Right cardiac atrium (tissue), 5 donors: ENCODE results near the gene CDCA4. TPM values are rescaled to one million over a fixed set of nuclear protein-coding genes. Genes with fewer than 3 reads are reported as not detected.

Experiments
- ATAC-seq, 2 donors: fragments of 200-7000 bp; cut with Tn5 transposase; one replicate each; pipeline versions ENCODE4 v1.8.0 to v1.9.1; 2020; ENCODE audit warnings: moderate library complexity in 2 of 2, mild to moderate bottlenecking in 1 of 2
- DNase-seq, 3 donors: peaks; one replicate each; pipeline ENCODE4 v3.0.0-alpha.2; 2020
- H3K27ac ChIP-seq: one replicate; pipeline ENCODE4 v1.5.1; 2013; ENCODE audit warnings: mild to moderate bottlenecking, low read length, control low read depth, moderate library complexity
- H3K27me3 ChIP-seq: one replicate; pipeline ENCODE4 v1.6.1; 2013; ENCODE audit not compliant: control insufficient read depth, insufficient read depth
- H3K4me1 ChIP-seq: one replicate; pipeline ENCODE4 v1.6.1; 2013; ENCODE audit warnings: low read length; ENCODE audit not compliant: control insufficient read depth, insufficient read depth
- H3K4me3 ChIP-seq: one replicate; pipeline ENCODE4 v1.5.1; 2013; ENCODE audit warnings: low read length, control low read depth
- H3K9me3 ChIP-seq: one replicate; pipeline ENCODE4 v1.6.1; 2013; ENCODE audit warnings: low read length; ENCODE audit not compliant: control insufficient read depth
- WGBS: extraction: QIAGEN DNeasy Blood & Tissue Kit; methylation state at CpG from one replicate; pipeline ENCODE4 v1.1.7; 2013; 5-methylcytosine and 5-hydroxymethylcytosine counted together
- intact Hi-C, 4 donors: fragments of 100-400 bp; cut with DNase I; formaldehyde crosslinking; loops; one replicate each; pipeline versions ENCODE4 v1.11.0 to v1.14.0; 2022 to 2023
- polyA plus RNA-seq: library from polyadenylated mRNA; stranded (reverse); fragments of 200-250 nt; gene quantifications from one replicate; pipeline ENCODE4 v1.2.3, GENCODE V29; 2013
- total RNA-seq, 4 donors: library from RNA; stranded (reverse); fragmentation: NEBNext Ultra II Directional; extraction: Animal tissue kit (Norgen Biotek cat#: 25700); gene quantifications; one replicate each; pipeline ENCODE4 v1.2.1, GENCODE V29; 2021
- donor health status: healthy with polysubstance abuse.
- donor health status: DM: no; HTN: yes; CAD: no.
- donor health status: DM: no; HTN: no; CAD: no.
- donor health status: DM: no; HTN: yes; CAD: no; lungs with severe emphysema.
- donor health status: DM: yes; HTN: yes; CAD: no.

CDCA4 gene
- total and polyA plus RNA-seq, 5 donors = 2.5 to 3.9 (median 3.1) TPM

- Histone ChIP-seq H3K4me3 (no peak overlapping the region), H3K27me3 (no peaks in the 10 kb centered on the region), H3K4me1 (peaks cover 7% of the 10 kb centered on the region), H3K27ac (peak overlapping the region; percentile 22), H3K9me3 (no peaks in the 10 kb centered on the region)
- ATAC-seq (no peak), DNase-seq (peak; percentile 37 to 68 (median 59))
- WGBS = 86% methylated on average over 28 of the region's 28 CpGs
- intact Hi-C loops = no loop called here
Observed at GRCh38 chr14:104972301-104973134, 48.4 kb downstream of the CDCA4 start.

GRCh38 chr14:104971447-104972240, 49.2 kb downstream of the CDCA4 start:
- 96% methylated on average over 12 of the region's 12 CpGs for WGBS

GRCh38 chr14:104970231-104971068, 50.4 kb downstream of the CDCA4 start:
- WGBS = 71% methylated on average over 19 of the region's 19 CpGs
- Histone ChIP-seq H3K4me1 (peaks cover 9% of the 10 kb centered on the region), H3K27me3 (no peaks in the 10 kb centered on the region), H3K4me3 (no peak overlapping the region), H3K27ac (no peak overlapping the region), H3K9me3 (no peaks in the 10 kb centered on the region)
- peak; percentile 76 to 85 (median 79) for DNase-seq
- intact Hi-C loops = no loop called here
- ATAC-seq = peak in 1 of 2 donors; percentile 31

More at GRCh38 chr14:104971447-104972240, 49.2 kb downstream of the CDCA4 start:
- Histone ChIP-seq H3K27ac (no peak overlapping the region), H3K9me3 (no peaks in the 10 kb centered on the region), H3K27me3 (no peaks in the 10 kb centered on the region), H3K4me1 (peaks cover 9% of the 10 kb centered on the region), H3K4me3 (no peak overlapping the region)
- no peak for ATAC-seq
- peak in 2 of 3 donors; percentile 46 to 51 for DNase-seq
- intact Hi-C loops = no loop called here

GRCh38 chr14:104969741-104970230, 51.1 kb downstream of the CDCA4 start:
- no peaks in the 10 kb centered on the region for H3K9me3 ChIP-seq
- DNase-seq (peak in 2 of 3 donors; percentile 27 to 32), ATAC-seq (no peak)
- no peak overlapping the region for H3K27ac ChIP-seq
- intact Hi-C loops = no loop called here
- no peaks in the 10 kb centered on the region for H3K27me3 ChIP-seq
- H3K4me1 ChIP-seq = peaks cover 9% of the 10 kb centered on the region
- 91% methylated on average over 10 of the region's 10 CpGs for WGBS
- H3K4me3 ChIP-seq = no peak overlapping the region

GRCh38 chr14:104968541-104969401, 52.1 kb downstream of the CDCA4 start:
- intact Hi-C loops = no loop called here
- H3K4me1 ChIP-seq = peaks cover 7% of the 10 kb centered on the region
- ATAC-seq (no peak), DNase-seq (peak in 2 of 3 donors; percentile 60)
- no peaks in the 10 kb centered on the region for H3K9me3 ChIP-seq
- WGBS = 62% methylated on average over 21 of the region's 21 CpGs
- no peak overlapping the region for H3K27ac ChIP-seq
- H3K27me3 ChIP-seq = no peaks in the 10 kb centered on the region
- no peak overlapping the region for H3K4me3 ChIP-seq

- DNase-seq = peak; percentile 88 to 95 (median 94)
- intact Hi-C loops = no loop called here
- Histone ChIP-seq H3K9me3 (no peaks in the 10 kb centered on the region), H3K27ac (no peak overlapping the region), H3K4me1 (peaks cover 4% of the 10 kb centered on the region), H3K4me3 (peak overlapping the region; percentile 26), H3K27me3 (no peaks in the 10 kb centered on the region)
- ATAC-seq = peak; percentile 68 to 73
- 3% methylated on average over 12 of the region's 12 CpGs for WGBS
Observed at GRCh38 chr14:104968153-104968527, 52.7 kb downstream of the CDCA4 start.

- peak overlapping the region; percentile 26 for H3K4me3 ChIP-seq
- 2% methylated on average over 36 of the region's 36 CpGs for WGBS
- H3K27me3 ChIP-seq = no peaks in the 10 kb centered on the region
- DNase-seq = peak; percentile 74 to 89 (median 77)
- H3K9me3 ChIP-seq = no peaks in the 10 kb centered on the region
- peaks cover 4% of the 10 kb centered on the region for H3K4me1 ChIP-seq
- H3K27ac ChIP-seq = no peak overlapping the region
- intact Hi-C loops = no loop called here
- ATAC-seq = peak; percentile 75 to 78
Observed at GRCh38 chr14:104967386-104968152, 53.3 kb downstream of the CDCA4 start.

- no peaks in the 10 kb centered on the region for H3K27me3 ChIP-seq
- intact Hi-C loops = no loop called here
- peak; percentile 55 to 78 (median 71) for DNase-seq
- H3K27ac ChIP-seq = no peak overlapping the region
- WGBS = 36% methylated on average over 8 of the region's 8 CpGs
- peak; percentile 29 to 41 for ATAC-seq
- no peak overlapping the region for H3K4me3 ChIP-seq
- H3K9me3 ChIP-seq = no peaks in the 10 kb centered on the region
- peaks cover 4% of the 10 kb centered on the region for H3K4me1 ChIP-seq
Observed at GRCh38 chr14:104966981-104967385, 53.9 kb downstream of the CDCA4 start.

GRCh38 chr14:104966261-104966865, 54.5 kb downstream of the CDCA4 start:
- ATAC-seq (no peak), DNase-seq (peak; percentile 14 to 61 (median 32))
- no peak overlapping the region for H3K4me3 ChIP-seq
- 84% methylated on average over 9 of the region's 9 CpGs for WGBS
- H3K4me1 ChIP-seq = peaks cover 4% of the 10 kb centered on the region
- intact Hi-C loops = no loop called here
- H3K27me3 ChIP-seq = no peaks in the 10 kb centered on the region
- no peaks in the 10 kb centered on the region for H3K9me3 ChIP-seq
- H3K27ac ChIP-seq = no peak overlapping the region
